Measurements from ENCODE around the gene UBASH3B. TPM values are rescaled to one million over a fixed set of nuclear protein-coding genes. Genes with fewer than 3 reads are reported as not detected.
A peak's percentile ranks its signal among the peaks of the same experiment; 100 is the strongest.

The UBASH3B gene
- total RNA-seq, 1 experiment from 2014 or later: 8.0 TPM

DNA sequence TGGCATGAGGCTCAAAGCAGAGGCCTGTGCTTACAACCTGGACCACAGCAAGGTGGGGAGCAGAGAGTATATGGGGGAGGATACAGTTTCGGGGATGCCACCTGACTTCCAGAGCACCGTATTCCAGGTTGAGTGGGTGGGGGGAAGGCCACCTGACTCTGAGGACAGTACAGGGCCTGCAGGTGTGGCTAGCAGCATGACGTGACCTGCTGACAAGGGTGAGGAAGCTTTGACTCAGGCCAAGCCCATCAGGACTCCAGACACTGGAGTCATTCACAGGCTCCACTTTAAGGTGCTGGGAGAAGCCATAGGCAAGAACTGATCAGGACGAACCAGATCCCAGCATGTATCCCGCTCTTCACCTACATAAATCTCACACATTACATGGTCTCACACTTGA is 148.2 kb downstream of the UBASH3B start:
- Histone ChIP-seq H3K79me1 (ENCODE audit: insufficient read depth, low read depth, low read length, poor library complexity, severe bottlenecking) (no peaks in the 10 kb centered on the region), H2AFZ (ENCODE audit: low read length) (no peak overlapping the region), H4K5ac (ENCODE audit: insufficient read length, low read depth, low read length) (no peak overlapping the region), H3K27ac (ENCODE audit: insufficient read length, low read depth, low read length) (no peak overlapping the region), H3K14ac (ENCODE audit: insufficient read depth, low read length) (no peak overlapping the region), H2BK12ac (ENCODE audit: insufficient read length, low read depth, low read length) (no peak overlapping the region), H3K27me3 (ENCODE audit: insufficient read depth, low read length) (no peaks in the 10 kb centered on the region), H2BK120ac (ENCODE audit: low read depth, low read length, poor library complexity, severe bottlenecking) (no peak overlapping the region), H4K8ac (replicated peaks; ENCODE audit: insufficient read length, low read depth, low read length) (no peak overlapping the region), H3K9ac (ENCODE audit: extremely low read depth, insufficient read length, low read length) (no peak overlapping the region), H4K91ac (ENCODE audit: insufficient read length, low read depth, low read length) (no peak overlapping the region), H2AK5ac (ENCODE audit: insufficient read length, low read length) (no peak overlapping the region), H3K23me2 (ENCODE audit: insufficient read length, low read depth, low read length, poor library complexity, severe bottlenecking) (no peaks in the 10 kb centered on the region), H3K56ac (ENCODE audit: insufficient read length, low read depth, low read length) (no peak overlapping the region), H2BK5ac (ENCODE audit: insufficient read length, low read length) (no peak overlapping the region), H3K9me3 (ENCODE audit: control insufficient read depth, low read depth, low read length) (no peaks in the 10 kb centered on the region), H3K4me1 (ENCODE audit: insufficient read depth, low read length) (peaks cover 2% of the 10 kb centered on the region; the same call in 1 of the 2 replicates), H2BK15ac (ENCODE audit: low read depth, low read length) (no peak overlapping the region), H3K4ac (ENCODE audit: low read depth, low read length) (no peak overlapping the region), H3K4me2 (ENCODE audit: insufficient read depth, insufficient read length, low read length) (no peak overlapping the region), H3K79me2 (ENCODE audit: insufficient read depth, low read length) (no peaks in the 10 kb centered on the region), H3T11ph (ENCODE audit: low read length) (no peak overlapping the region), H3K18ac (ENCODE audit: insufficient read length, low read depth, low read length) (no peak overlapping the region), H4K20me1 (ENCODE audit: control insufficient read depth, insufficient read depth, insufficient read length) (no peaks in the 10 kb centered on the region), H2BK20ac (ENCODE audit: low read depth, low read length, poor library complexity, severe bottlenecking) (no peak overlapping the region), H3K23ac (ENCODE audit: insufficient read length, low read depth, low read length) (no peak overlapping the region)
- TF ChIP-seq, protein P1, sequence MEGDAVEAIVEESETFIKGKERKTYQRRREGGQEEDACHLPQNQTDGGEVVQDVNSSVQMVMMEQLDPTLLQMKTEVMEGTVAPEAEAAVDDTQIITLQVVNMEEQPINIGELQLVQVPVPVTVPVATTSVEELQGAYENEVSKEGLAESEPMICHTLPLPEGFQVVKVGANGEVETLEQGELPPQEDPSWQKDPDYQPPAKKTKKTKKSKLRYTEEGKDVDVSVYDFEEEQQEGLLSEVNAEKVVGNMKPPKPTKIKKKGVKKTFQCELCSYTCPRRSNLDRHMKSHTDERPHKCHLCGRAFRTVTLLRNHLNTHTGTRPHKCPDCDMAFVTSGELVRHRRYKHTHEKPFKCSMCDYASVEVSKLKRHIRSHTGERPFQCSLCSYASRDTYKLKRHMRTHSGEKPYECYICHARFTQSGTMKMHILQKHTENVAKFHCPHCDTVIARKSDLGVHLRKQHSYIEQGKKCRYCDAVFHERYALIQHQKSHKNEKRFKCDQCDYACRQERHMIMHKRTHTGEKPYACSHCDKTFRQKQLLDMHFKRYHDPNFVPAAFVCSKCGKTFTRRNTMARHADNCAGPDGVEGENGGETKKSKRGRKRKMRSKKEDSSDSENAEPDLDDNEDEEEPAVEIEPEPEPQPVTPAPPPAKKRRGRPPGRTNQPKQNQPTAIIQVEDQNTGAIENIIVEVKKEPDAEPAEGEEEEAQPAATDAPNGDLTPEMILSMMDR (conservative IDR thresholded peaks at IDR 0.05): no peak
- no peaks in the 10 kb centered on the region; a peak in 1 of 7 replicates for H3K36me3 Mint-ChIP-seq (ENCODE audit: insufficient read depth in 1 of 3, low read depth in 3 of 3)
- no peak overlapping the region for H3K4me3 Mint-ChIP-seq
- no peak for DNase-seq
- peak overlapping the region; percentile 24 to 79 (median 42); a peak in 2 of 7 replicates for H3K27ac Mint-ChIP-seq
- no CpG with 5 or more reads among the region's 5 CpGs for WGBS (ENCODE audit: extremely low coverage, insufficient read length, low lambda C conversion rate)
- no peaks in the 10 kb centered on the region for H3K27me3 Mint-ChIP-seq (ENCODE audit: low read depth)
- H3K4me1 Mint-ChIP-seq: peaks cover 23 to 31% of the 10 kb centered on the region in 2 experiments
- no peaks in the 10 kb centered on the region for H3K9me3 Mint-ChIP-seq
